H9 (cell line): ENCODE results near the gene NACAD. TPM values are rescaled to one million over a fixed set of nuclear protein-coding genes. Genes with fewer than 3 reads are reported as not detected.

ENCODE experiments used
- DNase-seq: peaks from one replicate; pipeline ENCODE4 v3.0.0-alpha.2; 2017
- H2AFZ ChIP-seq: one replicate; pipeline ENCODE4 v1.6.1; 2013; ENCODE audit warnings: mild to moderate bottlenecking, low read length, control low read depth, moderate library complexity
- H2AK5ac ChIP-seq: 2 replicates; pipeline ENCODE4 v1.6.1; 2013; ENCODE audit warnings: low read length, control low read depth, mixed read lengths; ENCODE audit not compliant: insufficient read length
- H2BK120ac ChIP-seq: one replicate; pipeline ENCODE4 v1.6.1; 2013; ENCODE audit warnings: low read depth, mild to moderate bottlenecking, low read length, control low read depth, inconsistent platforms; ENCODE audit not compliant: poor library complexity, severe bottlenecking
- H2BK12ac ChIP-seq: 2 replicates; pipeline ENCODE4 v1.6.1; 2013; ENCODE audit warnings: low read length, control low read depth, mixed read lengths, low read depth; ENCODE audit not compliant: insufficient read length
- H2BK15ac ChIP-seq: 2 replicates; pipeline ENCODE4 v1.6.1; 2013; ENCODE audit warnings: low read depth, low read length, control low read depth
- H2BK20ac ChIP-seq: one replicate; pipeline ENCODE4 v1.6.1; 2013; ENCODE audit warnings: low read depth, mild to moderate bottlenecking, low read length, control low read depth, inconsistent platforms; ENCODE audit not compliant: poor library complexity, severe bottlenecking
- H2BK5ac ChIP-seq: 2 replicates; pipeline ENCODE4 v1.6.1; 2013; ENCODE audit warnings: low read length, control low read depth, mixed read lengths; ENCODE audit not compliant: insufficient read length
- H3K14ac ChIP-seq: 2 replicates; pipeline ENCODE4 v1.6.1; 2013; ENCODE audit warnings: low read length, control low read depth; ENCODE audit not compliant: insufficient read depth
- H3K18ac ChIP-seq: 2 replicates; pipeline ENCODE4 v1.6.1; 2013; ENCODE audit warnings: low read depth, mild to moderate bottlenecking, mixed read lengths, low read length, control low read depth; ENCODE audit not compliant: insufficient read length
- H3K23ac ChIP-seq: 2 replicates; pipeline ENCODE4 v1.6.1; 2013; ENCODE audit warnings: low read length, control low read depth, mixed read lengths, low read depth; ENCODE audit not compliant: insufficient read length
- H3K23me2 ChIP-seq: 2 replicates; pipeline ENCODE4 v1.6.1; 2013; ENCODE audit warnings: low read depth, mild to moderate bottlenecking, mixed read lengths, low read length, control low read depth; ENCODE audit not compliant: insufficient read length, poor library complexity, severe bottlenecking
- H3K27ac ChIP-seq: 2 replicates; pipeline ENCODE4 v1.5.1; 2013; ENCODE audit warnings: low read length, control low read depth, mixed read lengths, low read depth; ENCODE audit not compliant: insufficient read length
- H3K27me3 ChIP-seq: 2 replicates; pipeline ENCODE4 v1.6.1; 2013; ENCODE audit warnings: low read length, control low read depth, inconsistent platforms; ENCODE audit not compliant: insufficient read depth
- H3K4ac ChIP-seq: 2 replicates; pipeline ENCODE4 v1.6.1; 2013; ENCODE audit warnings: low read depth, mild to moderate bottlenecking, control low read depth, inconsistent platforms, low read length, moderate library complexity
- H3K4me1 ChIP-seq: 2 replicates; pipeline ENCODE4 v1.6.1; 2013; ENCODE audit warnings: low read length, control low read depth, inconsistent platforms; ENCODE audit not compliant: insufficient read depth
- H3K4me2 ChIP-seq: 2 replicates; pipeline ENCODE4 v1.6.1; 2013; ENCODE audit warnings: low read length, control low read depth, mixed read lengths; ENCODE audit not compliant: insufficient read length, insufficient read depth
- H3K56ac ChIP-seq: 2 replicates; pipeline ENCODE4 v1.6.1; 2013; ENCODE audit warnings: low read depth, mild to moderate bottlenecking, mixed read lengths, low read length, control low read depth; ENCODE audit not compliant: insufficient read length
- H3K79me1 ChIP-seq: 2 replicates; pipeline ENCODE4 v1.6.1; 2013; ENCODE audit warnings: low read depth, mild to moderate bottlenecking, moderate library complexity, low read length, control low read depth, inconsistent platforms; ENCODE audit not compliant: insufficient read depth, poor library complexity, severe bottlenecking
- H3K79me2 ChIP-seq: 2 replicates; pipeline ENCODE4 v1.6.1; 2013; ENCODE audit warnings: low read length, control low read depth, inconsistent platforms; ENCODE audit not compliant: insufficient read depth
- H3K9ac ChIP-seq: 2 replicates; pipeline ENCODE4 v1.6.1; 2013; ENCODE audit warnings: low read length, control low read depth, mixed read lengths; ENCODE audit not compliant: insufficient read length; ENCODE audit errors: extremely low read depth
- H3K9me3 ChIP-seq: one replicate; pipeline ENCODE4 v1.6.1; 2013; ENCODE audit warnings: low read depth, low read length, inconsistent platforms; ENCODE audit not compliant: control insufficient read depth
- H3T11ph ChIP-seq: one replicate; pipeline ENCODE4 v1.6.1; 2013; ENCODE audit warnings: mild to moderate bottlenecking, low read length, control low read depth, inconsistent platforms
- H4K20me1 ChIP-seq: one replicate; pipeline ENCODE4 v1.6.1; 2013; ENCODE audit not compliant: control insufficient read depth, insufficient read length, insufficient read depth
- H4K5ac ChIP-seq: 2 replicates; pipeline ENCODE4 v1.6.1; 2013; ENCODE audit warnings: low read depth, mild to moderate bottlenecking, mixed read lengths, low read length, control low read depth; ENCODE audit not compliant: insufficient read length
- H4K8ac ChIP-seq: replicated peaks from 2 replicates; pipeline ENCODE4 v1.6.1; 2013; ENCODE audit warnings: low read length, control low read depth, mixed read lengths, low read depth; ENCODE audit not compliant: insufficient read length
- H4K91ac ChIP-seq: 2 replicates; pipeline ENCODE4 v1.6.1; 2013; ENCODE audit warnings: low read depth, mild to moderate bottlenecking, moderate library complexity, mixed read lengths, low read length, control low read depth; ENCODE audit not compliant: insufficient read length
- H3K27ac Mint-ChIP-seq, 3 experiments: 2 replicates in 2 of 3; 3 replicates in 1 of 3; pipeline ENCODE4 v1.8.0; 2020 to 2021; ENCODE audit warnings: mixed read lengths in 3 of 3, mild to moderate bottlenecking in 1 of 3, moderate library complexity in 1 of 3
- H3K27me3 Mint-ChIP-seq: 2 replicates; pipeline ENCODE4 v1.8.0; 2021; ENCODE audit warnings: low read depth, mild to moderate bottlenecking, moderate library complexity, mixed read lengths
- H3K36me3 Mint-ChIP-seq, 3 experiments: 2 replicates in 2 of 3; 3 replicates in 1 of 3; pipeline ENCODE4 v1.8.0; 2020 to 2021; ENCODE audit warnings: low read depth in 3 of 3, mixed read lengths in 3 of 3; ENCODE audit not compliant: insufficient read depth in 1 of 3
- H3K4me1 Mint-ChIP-seq, 2 experiments: 2 replicates each; pipeline ENCODE4 v1.8.0; 2020; ENCODE audit warnings: mixed read lengths in 2 of 2
- H3K4me3 Mint-ChIP-seq, 2 experiments: 2 replicates in 1 of 2; 3 replicates in 1 of 2; pipeline ENCODE4 v1.8.0; 2020 to 2021; ENCODE audit warnings: mild to moderate bottlenecking in 2 of 2, mixed read lengths in 2 of 2, moderate library complexity in 1 of 2
- H3K9me3 Mint-ChIP-seq, 2 experiments: 2 replicates in 1 of 2; 3 replicates in 1 of 2; pipeline ENCODE4 v1.8.0; 2020; ENCODE audit warnings: mild to moderate bottlenecking in 2 of 2, mixed read lengths in 2 of 2, moderate library complexity in 1 of 2
- WGBS: extraction: QIAGEN DNeasy Blood & Tissue Kit; methylation state at CpG from one replicate; pipeline ENCODE4 v1.1.7; 2013; ENCODE audit warnings: missing lambda C conversion rate, low lambda C conversion rate, mixed read lengths; ENCODE audit not compliant: insufficient read length; ENCODE audit errors: extremely low coverage; 5-methylcytosine and 5-hydroxymethylcytosine counted together
- total RNA-seq: library from RNA; stranded (reverse); gene quantifications from 2 replicates; pipeline ENCODE4 v1.2.1, GENCODE V29; 2021
- TF ChIP-seq, protein P1 (sequence below): fragments of 200-600 bp; sonication (generic); conservative IDR thresholded peaks from 3 replicates; pipeline ENCODE4 v1.8.0; 2021; ENCODE audit warnings: antibody characterized with exemption, mild to moderate bottlenecking

NACAD gene
- total RNA-seq, 1 experiment from 2014 or later, result 8.0 TPM

GRCh38 chr7:45133877-45134276 lies 45.1 kb upstream of the NACAD start:
- Histone ChIP-seq H2BK12ac (no peak overlapping the region), H3K4me2 (no peak overlapping the region), H4K20me1 (no peaks in the 10 kb centered on the region), H3K9ac (no peak overlapping the region), H3K79me1 (no peaks in the 10 kb centered on the region), H2AK5ac (no peak overlapping the region), H3K4me1 (no peaks in the 10 kb centered on the region), H3K79me2 (no peaks in the 10 kb centered on the region), H2BK5ac (no peak overlapping the region), H3K23me2 (no peaks in the 10 kb centered on the region), H3K4ac (no peak overlapping the region), H3K23ac (no peak overlapping the region), H2BK120ac (no peak overlapping the region), H3K18ac (no peak overlapping the region), H3K14ac (no peak overlapping the region), H3K9me3 (no peaks in the 10 kb centered on the region), H4K5ac (no peak overlapping the region), H4K91ac (no peak overlapping the region), H2AFZ (no peak overlapping the region), H4K8ac (no peak overlapping the region), H3T11ph (no peak overlapping the region), H3K27ac (no peak overlapping the region), H3K56ac (no peak overlapping the region), H2BK20ac (no peak overlapping the region), H3K27me3 (no peaks in the 10 kb centered on the region), H2BK15ac (no peak overlapping the region)
- Mint-ChIP-seq H3K4me3 (no peak overlapping the region), H3K36me3 (no peaks in the 10 kb centered on the region), H3K27ac (no peak overlapping the region), H3K9me3 (no peaks in the 10 kb centered on the region), H3K4me1 (peaks cover 6 to 8% of the 10 kb centered on the region in 2 experiments), H3K27me3 (peaks cover 2% of the 10 kb centered on the region; the same call in 1 of the 2 replicates)
- TF ChIP-seq, protein P1, sequence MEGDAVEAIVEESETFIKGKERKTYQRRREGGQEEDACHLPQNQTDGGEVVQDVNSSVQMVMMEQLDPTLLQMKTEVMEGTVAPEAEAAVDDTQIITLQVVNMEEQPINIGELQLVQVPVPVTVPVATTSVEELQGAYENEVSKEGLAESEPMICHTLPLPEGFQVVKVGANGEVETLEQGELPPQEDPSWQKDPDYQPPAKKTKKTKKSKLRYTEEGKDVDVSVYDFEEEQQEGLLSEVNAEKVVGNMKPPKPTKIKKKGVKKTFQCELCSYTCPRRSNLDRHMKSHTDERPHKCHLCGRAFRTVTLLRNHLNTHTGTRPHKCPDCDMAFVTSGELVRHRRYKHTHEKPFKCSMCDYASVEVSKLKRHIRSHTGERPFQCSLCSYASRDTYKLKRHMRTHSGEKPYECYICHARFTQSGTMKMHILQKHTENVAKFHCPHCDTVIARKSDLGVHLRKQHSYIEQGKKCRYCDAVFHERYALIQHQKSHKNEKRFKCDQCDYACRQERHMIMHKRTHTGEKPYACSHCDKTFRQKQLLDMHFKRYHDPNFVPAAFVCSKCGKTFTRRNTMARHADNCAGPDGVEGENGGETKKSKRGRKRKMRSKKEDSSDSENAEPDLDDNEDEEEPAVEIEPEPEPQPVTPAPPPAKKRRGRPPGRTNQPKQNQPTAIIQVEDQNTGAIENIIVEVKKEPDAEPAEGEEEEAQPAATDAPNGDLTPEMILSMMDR, result no peak
- DNase-seq, result no peak
- no CpG with 5 or more reads among the region's 7 CpGs for WGBS
